ELF-1 (cell line): Measurements from ENCODE around the gene DGCR8.

Source experiments
- DNase-seq: peaks from one replicate; pipeline ENCODE4 v3.0.0-alpha.2; 2016; ENCODE audit warnings: low read depth, low spot score

Gene DGCR8

GRCh38 chr22:20079745-20080444, at the start of gene DGCR8:
Gene DGCR8 (plus strand): TSS chr22:20080241. CDS start chr22:20085964, 5,723 bp downstream.
- peak; percentile 94 for DNase-seq

GRCh38 chr22:20031732-20032406, 48.2 kb upstream of the DGCR8 start:
- no peak for DNase-seq

- DNase-seq = no peak
Observed at GRCh38 chr22:20032407-20032991, 47.5 kb upstream of the DGCR8 start.

GRCh38 chr22:20033045-20033706, 46.9 kb upstream of the DGCR8 start:
- no peak for DNase-seq

- DNase-seq = no peak
Observed at GRCh38 chr22:20034143-20034542, 45.9 kb upstream of the DGCR8 start.

- DNase-seq = no peak
Observed at GRCh38 chr22:20035375-20036083, 44.5 kb upstream of the DGCR8 start.

- DNase-seq = no peak
Observed at GRCh38 chr22:20036084-20036482, 44.0 kb upstream of the DGCR8 start.

GRCh38 chr22:20036535-20037392, 43.3 kb upstream of the DGCR8 start:
- DNase-seq = no peak

GRCh38 chr22:20037419-20037818, 42.6 kb upstream of the DGCR8 start:
- no peak for DNase-seq

GRCh38 chr22:20038574-20038973, 41.5 kb upstream of the DGCR8 start:
- DNase-seq = no peak

GRCh38 chr22:20039683-20040325, 40.2 kb upstream of the DGCR8 start:
- DNase-seq = no peak

- DNase-seq = no peak
Observed at GRCh38 chr22:20040327-20041200, 39.5 kb upstream of the DGCR8 start.

GRCh38 chr22:20043057-20043996, 36.7 kb upstream of the DGCR8 start:
- no peak for DNase-seq

GRCh38 chr22:20043997-20044342, 36.1 kb upstream of the DGCR8 start:
- no peak for DNase-seq

GRCh38 chr22:20044495-20045151, 35.4 kb upstream of the DGCR8 start:
- no peak for DNase-seq

GRCh38 chr22:20046730-20047129, 33.3 kb upstream of the DGCR8 start:
- DNase-seq = no peak

- DNase-seq = no peak
Observed at GRCh38 chr22:20051927-20052308, 28.1 kb upstream of the DGCR8 start.
